ENCODE measurements around the gene RHEBL1. TPM values are rescaled to one million over a fixed set of nuclear protein-coding genes. Genes with fewer than 3 reads are reported as not detected.

RHEBL1 gene
- total RNA-seq, 4 donors from 2014 or later: 0.46 to 0.71 TPM; not detected in 2

- H3K4me3 ChIP-seq: no peak overlapping the region
- TF ChIP-seq POLR2A (IDR thresholded peaks at IDR 0.05) (no peak), CTCF (IDR thresholded peaks at IDR 0.05 in 4 of 5, conservative IDR thresholded peaks at IDR 0.05 in 1 of 5) (no peak)
- no peak overlapping the region for H3K27ac ChIP-seq
- no peaks in the 10 kb centered on the region for H3K9me3 ChIP-seq
- in situ Hi-C loops (cut with MboI; ENCODE audit: low sequenced_read_pairs in 4 of 4) (no loop called here), intact Hi-C loops (cut with DNase I; ENCODE audit: low total_unique reads) (no loop called here)
- ATAC-seq (no peak), DNase-seq (no peak)
- peaks cover 2 to 10% of the 10 kb centered on the region in 2 donors for H3K4me1 ChIP-seq
- H3K36me3 ChIP-seq: peaks cover 3 to 71% of the 10 kb centered on the region in 2 donors
- no peaks in the 10 kb centered on the region for H3K27me3 ChIP-seq
Measured at GRCh38 chr12:49100380-49100779, 30.6 kb upstream of the RHEBL1 start.

GRCh38 chr12:49098703-49099102 lies 28.9 kb upstream of the RHEBL1 start:
- peaks cover 8 to 21% of the 10 kb centered on the region in 2 donors for H3K4me1 ChIP-seq
- ATAC-seq: no peak
- H3K9me3 ChIP-seq: no peaks in the 10 kb centered on the region
- H3K27me3 ChIP-seq: peaks cover 11 to 15% (median 11%) of the 10 kb centered on the region in 3 donors
- intact Hi-C loops (cut with DNase I; ENCODE audit: low total_unique reads): no loop called here
- no peak for DNase-seq
- no peak overlapping the region for H3K4me3 ChIP-seq
- no peak overlapping the region for H3K27ac ChIP-seq
- TF ChIP-seq POLR2A (IDR thresholded peaks at IDR 0.05): no peak
- no peak for TF ChIP-seq CTCF (IDR thresholded peaks at IDR 0.05 in 4 of 5, conservative IDR thresholded peaks at IDR 0.05 in 1 of 5)
- H3K36me3 ChIP-seq: peaks cover 3 to 62% of the 10 kb centered on the region in 2 donors
- in situ Hi-C loops (cut with MboI; ENCODE audit: low sequenced_read_pairs in 4 of 4): loop anchor here in 1 of 4 donors (25.0 kb wide), 1 partner anchor 139 kb away; no protein-coding TSS in a partner anchor

- intact Hi-C loops (cut with DNase I; ENCODE audit: low total_unique reads): no loop called here
- peak; percentile 34 to 60 for ATAC-seq
- DNase-seq: peak in 1 of 2 donors; percentile 34
Measured at GRCh38 chr12:49098035-49098451, 28.3 kb upstream of the RHEBL1 start.

GRCh38 chr12:49097381-49097780 lies 27.6 kb upstream of the RHEBL1 start:
- DNase-seq (no peak), ATAC-seq (no peak)
- H3K4me3 ChIP-seq: no peak overlapping the region
- in situ Hi-C loops (cut with MboI; ENCODE audit: low sequenced_read_pairs in 4 of 4) (loop anchor here in 1 of 4 donors (25.0 kb wide), 1 partner anchor 140 kb away; no protein-coding TSS in a partner anchor), intact Hi-C loops (cut with DNase I; ENCODE audit: low total_unique reads) (no loop called here)
- no peaks in the 10 kb centered on the region for H3K9me3 ChIP-seq
- no peak for TF ChIP-seq POLR2A (IDR thresholded peaks at IDR 0.05)
- TF ChIP-seq CTCF (IDR thresholded peaks at IDR 0.05 in 4 of 5, conservative IDR thresholded peaks at IDR 0.05 in 1 of 5): no peak
- peaks cover 16 to 23% of the 10 kb centered on the region in 2 donors for H3K4me1 ChIP-seq
- H3K27me3 ChIP-seq: peaks cover 24 to 28% (median 24%) of the 10 kb centered on the region in 3 donors
- no peak overlapping the region for H3K27ac ChIP-seq
- peaks cover 3 to 49% of the 10 kb centered on the region in 2 donors for H3K36me3 ChIP-seq

More at GRCh38 chr12:49098035-49098451, 28.3 kb upstream of the RHEBL1 start:
- peaks cover 9 to 23% of the 10 kb centered on the region in 2 donors for H3K4me1 ChIP-seq
- H3K36me3 ChIP-seq: peaks cover 3 to 56% of the 10 kb centered on the region in 2 donors
- no peak overlapping the region for H3K4me3 ChIP-seq
- TF ChIP-seq POLR2A (IDR thresholded peaks at IDR 0.05) (no peak), CTCF (IDR thresholded peaks at IDR 0.05 in 4 of 5, conservative IDR thresholded peaks at IDR 0.05 in 1 of 5) (peak; percentile 61 to 81 (median 67))
- peaks cover 18 to 21% (median 18%) of the 10 kb centered on the region in 3 donors for H3K27me3 ChIP-seq
- in situ Hi-C loops (cut with MboI; ENCODE audit: low sequenced_read_pairs in 4 of 4): loop anchor here in 1 of 4 donors (25.0 kb wide), 1 partner anchor 139 kb away; no protein-coding TSS in a partner anchor
- no peaks in the 10 kb centered on the region for H3K9me3 ChIP-seq
- H3K27ac ChIP-seq: no peak overlapping the region

All from gastrocnemius medialis (tissue), 4 donors.